ENCODE results near the gene DNAH3.

Gene DNAH3

DNA sequence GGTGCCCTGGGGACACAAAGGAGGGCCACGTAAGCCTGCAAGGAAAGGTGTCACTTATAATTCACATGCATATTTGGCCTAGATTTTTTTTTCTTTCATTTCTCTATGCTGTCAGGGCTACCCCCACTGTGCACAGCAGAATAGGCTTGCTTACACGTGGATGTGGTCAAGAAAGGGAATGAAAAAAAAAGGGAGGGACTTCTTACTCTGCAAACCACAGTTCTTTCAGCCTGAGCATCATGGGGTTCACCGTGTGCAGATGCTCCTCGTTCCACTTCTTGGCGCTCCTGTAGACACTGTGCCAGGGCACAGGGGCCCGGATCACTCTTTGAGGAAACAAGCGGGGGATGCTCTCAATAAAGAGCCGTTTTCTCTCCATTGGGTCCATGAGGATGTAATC lies 16.6 kb downstream of the DNAH3 start:
- TF ChIP-seq POLR2AphosphoS5 (IDR thresholded peaks at IDR 0.05; ENCODE audit: low read depth, low read length), result no peak
- no peak for TF ChIP-seq SIN3A (IDR thresholded peaks at IDR 0.05; ENCODE audit: borderline replicate concordance, insufficient read depth, low read length)
- TF ChIP-seq, protein P1, sequence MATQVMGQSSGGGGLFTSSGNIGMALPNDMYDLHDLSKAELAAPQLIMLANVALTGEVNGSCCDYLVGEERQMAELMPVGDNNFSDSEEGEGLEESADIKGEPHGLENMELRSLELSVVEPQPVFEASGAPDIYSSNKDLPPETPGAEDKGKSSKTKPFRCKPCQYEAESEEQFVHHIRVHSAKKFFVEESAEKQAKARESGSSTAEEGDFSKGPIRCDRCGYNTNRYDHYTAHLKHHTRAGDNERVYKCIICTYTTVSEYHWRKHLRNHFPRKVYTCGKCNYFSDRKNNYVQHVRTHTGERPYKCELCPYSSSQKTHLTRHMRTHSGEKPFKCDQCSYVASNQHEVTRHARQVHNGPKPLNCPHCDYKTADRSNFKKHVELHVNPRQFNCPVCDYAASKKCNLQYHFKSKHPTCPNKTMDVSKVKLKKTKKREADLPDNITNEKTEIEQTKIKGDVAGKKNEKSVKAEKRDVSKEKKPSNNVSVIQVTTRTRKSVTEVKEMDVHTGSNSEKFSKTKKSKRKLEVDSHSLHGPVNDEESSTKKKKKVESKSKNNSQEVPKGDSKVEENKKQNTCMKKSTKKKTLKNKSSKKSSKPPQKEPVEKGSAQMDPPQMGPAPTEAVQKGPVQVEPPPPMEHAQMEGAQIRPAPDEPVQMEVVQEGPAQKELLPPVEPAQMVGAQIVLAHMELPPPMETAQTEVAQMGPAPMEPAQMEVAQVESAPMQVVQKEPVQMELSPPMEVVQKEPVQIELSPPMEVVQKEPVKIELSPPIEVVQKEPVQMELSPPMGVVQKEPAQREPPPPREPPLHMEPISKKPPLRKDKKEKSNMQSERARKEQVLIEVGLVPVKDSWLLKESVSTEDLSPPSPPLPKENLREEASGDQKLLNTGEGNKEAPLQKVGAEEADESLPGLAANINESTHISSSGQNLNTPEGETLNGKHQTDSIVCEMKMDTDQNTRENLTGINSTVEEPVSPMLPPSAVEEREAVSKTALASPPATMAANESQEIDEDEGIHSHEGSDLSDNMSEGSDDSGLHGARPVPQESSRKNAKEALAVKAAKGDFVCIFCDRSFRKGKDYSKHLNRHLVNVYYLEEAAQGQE (IDR thresholded peaks at IDR 0.05; ENCODE audit: insufficient read depth in 1 of 2, low read depth in 2 of 2, low read length in 2 of 2), result no peak
- no peak for TF ChIP-seq FOXP2 (optimal IDR thresholded peaks at IDR 0.05; ENCODE audit: borderline replicate concordance, extremely low read depth, extremely low read length, insufficient read depth)

DNA sequence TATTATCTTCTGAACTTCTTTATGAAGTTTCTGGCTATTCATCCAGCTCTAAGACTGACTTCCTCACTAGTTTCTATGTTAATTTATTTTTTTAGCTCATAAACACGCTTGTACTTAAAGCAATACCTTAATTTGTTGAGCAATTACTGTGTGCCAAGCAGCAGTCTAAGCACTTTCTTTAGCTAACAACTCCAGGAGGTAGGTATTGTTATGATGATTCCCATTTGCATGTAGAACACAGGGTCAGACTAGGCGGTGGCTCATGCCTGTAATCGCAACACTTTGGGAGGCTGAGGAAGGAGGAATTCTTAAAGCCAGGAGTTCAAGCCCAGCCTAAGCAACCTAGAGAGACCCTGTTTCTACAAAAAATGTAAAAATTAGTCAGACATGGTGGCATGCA lies 19.8 kb downstream of the DNAH3 start:
- no peak for TF ChIP-seq POLR2AphosphoS5 (IDR thresholded peaks at IDR 0.05; ENCODE audit: low read depth, low read length)
- TF ChIP-seq TAF1 (IDR thresholded peaks at IDR 0.05; ENCODE audit: borderline replicate concordance, insufficient read depth, low read length), result no peak
- TF ChIP-seq, protein P1 (IDR thresholded peaks at IDR 0.05; ENCODE audit: insufficient read depth in 1 of 2, low read depth in 2 of 2, low read length in 2 of 2), result no peak
- TF ChIP-seq SIN3A (IDR thresholded peaks at IDR 0.05; ENCODE audit: borderline replicate concordance, insufficient read depth, low read length), result no peak
- no peak for TF ChIP-seq FOXP2 (optimal IDR thresholded peaks at IDR 0.05; ENCODE audit: borderline replicate concordance, extremely low read depth, extremely low read length, insufficient read depth)

DNA sequence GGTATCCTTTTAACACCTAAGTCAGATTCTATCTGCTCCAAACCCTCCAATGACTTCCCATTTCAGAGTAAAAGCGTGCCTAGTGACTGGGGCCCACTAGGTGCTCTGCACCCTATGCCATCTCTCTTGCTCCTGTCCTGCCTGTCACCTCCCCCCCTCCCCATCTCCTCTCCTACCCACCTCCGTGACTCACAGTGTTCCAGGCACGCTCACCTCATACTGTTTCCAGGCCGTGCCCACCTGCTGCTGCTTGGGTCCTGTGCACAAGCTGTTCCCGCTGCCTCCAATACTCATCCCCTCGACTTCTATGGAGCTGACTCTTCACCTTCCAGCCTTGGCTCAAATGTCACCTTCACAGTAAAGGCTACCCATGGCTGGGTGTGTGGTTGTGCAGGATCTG lies 21.7 kb downstream of the DNAH3 start:
- TF ChIP-seq POLR2AphosphoS5 (IDR thresholded peaks at IDR 0.05; ENCODE audit: low read depth, low read length) (no peak), TAF1 (IDR thresholded peaks at IDR 0.05; ENCODE audit: borderline replicate concordance, insufficient read depth, low read length) (no peak), FOXP2 (optimal IDR thresholded peaks at IDR 0.05; ENCODE audit: borderline replicate concordance, extremely low read depth, extremely low read length, insufficient read depth) (no peak)
- TF ChIP-seq, protein P1 (IDR thresholded peaks at IDR 0.05; ENCODE audit: insufficient read depth in 1 of 2, low read depth in 2 of 2, low read length in 2 of 2), result no peak

DNA sequence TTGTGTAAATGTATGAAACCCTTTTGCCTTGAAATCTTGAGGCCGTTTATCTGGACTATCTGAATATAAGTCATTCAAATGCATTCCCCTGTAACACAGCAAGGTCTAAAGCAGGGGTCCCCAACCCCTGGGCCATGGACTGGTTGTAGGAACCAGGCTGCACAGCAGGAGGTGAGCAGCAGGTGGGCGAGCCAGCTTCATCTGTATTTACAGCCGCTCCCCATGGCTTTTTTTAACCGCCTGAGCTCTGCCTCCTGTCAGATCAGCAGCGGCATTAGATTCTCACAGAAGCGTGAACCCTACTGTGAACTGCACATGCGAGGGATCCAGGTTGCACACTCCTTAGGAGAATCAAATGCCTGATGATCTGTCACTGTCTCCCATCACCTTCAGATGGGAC lies 24.1 kb downstream of the DNAH3 start:
- no peak for TF ChIP-seq SIN3A (IDR thresholded peaks at IDR 0.05; ENCODE audit: borderline replicate concordance, insufficient read depth, low read length)

DNA sequence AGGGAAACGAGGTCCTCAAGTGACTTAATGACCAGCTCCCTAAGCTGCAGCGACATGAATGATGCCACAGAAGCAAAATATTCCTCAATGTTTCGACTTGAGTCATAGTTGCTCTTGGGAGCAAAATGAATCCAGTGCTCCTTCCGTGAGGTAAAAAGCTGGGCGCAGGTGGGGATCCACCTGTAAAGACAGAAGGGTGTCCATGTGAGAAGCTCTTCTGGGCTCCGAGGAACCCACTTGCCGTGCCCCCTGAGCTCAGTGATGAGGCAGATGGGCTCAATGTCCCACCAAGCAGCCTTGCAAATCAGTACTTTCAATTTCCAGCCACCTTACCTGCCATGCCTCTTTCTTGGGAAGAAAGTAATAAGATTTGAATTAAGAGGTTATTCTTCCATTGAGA lies 25.5 kb downstream of the DNAH3 start:
- TF ChIP-seq, protein P1 (IDR thresholded peaks at IDR 0.05; ENCODE audit: insufficient read depth in 1 of 2, low read depth in 2 of 2, low read length in 2 of 2), result no peak
- TF ChIP-seq FOXP2 (optimal IDR thresholded peaks at IDR 0.05; ENCODE audit: borderline replicate concordance, extremely low read depth, extremely low read length, insufficient read depth) (no peak), POLR2AphosphoS5 (IDR thresholded peaks at IDR 0.05; ENCODE audit: low read depth, low read length) (no peak)
